Nephron (organoid): Measurements from ENCODE around the gene APMAP.

Experiments used
- H3K27ac Mint-ChIP-seq, 3 experiments: 2 replicates each; pipeline ENCODE4 v1.8.0; 2020; ENCODE audit warnings: mixed read lengths in 3 of 3, mild to moderate bottlenecking in 2 of 3, moderate library complexity in 1 of 3
- H3K27me3 Mint-ChIP-seq: 2 replicates; pipeline ENCODE4 v1.8.0; 2021; ENCODE audit warnings: low read depth, mild to moderate bottlenecking, moderate library complexity, mixed read lengths
- H3K36me3 Mint-ChIP-seq: 2 replicates; pipeline ENCODE4 v1.8.0; 2020; ENCODE audit warnings: low read depth, mixed read lengths
- H3K4me1 Mint-ChIP-seq: 2 replicates; pipeline ENCODE4 v1.8.0; 2020; ENCODE audit warnings: mixed read lengths
- H3K4me3 Mint-ChIP-seq, 3 experiments: 2 replicates each; pipeline ENCODE4 v1.8.0; 2020; ENCODE audit warnings: mild to moderate bottlenecking in 3 of 3, mixed read lengths in 3 of 3, moderate library complexity in 2 of 3
- H3K9me3 Mint-ChIP-seq: 2 replicates; pipeline ENCODE4 v1.8.0; 2020; ENCODE audit warnings: mixed read lengths
- CTCF ChIP-seq, 3 experiments: fragments of 200-600 bp; sonication (generic); IDR thresholded peaks; one replicate each; pipeline ENCODE4 v1.5.0; 2021; ENCODE audit warnings: antibody characterized with exemption in 3 of 3; ENCODE audit not compliant: unreplicated experiment in 3 of 3

The APMAP gene

GRCh38 chr20:24980291-24981053 lies 12.1 kb downstream of the APMAP start:
- Mint-ChIP-seq H3K4me3 (no peak overlapping the region), H3K27ac (no peak overlapping the region), H3K27me3 (no peaks in the 10 kb centered on the region), H3K9me3 (peaks cover 33% of the 10 kb centered on the region), H3K4me1 (no peaks in the 10 kb centered on the region), H3K36me3 (peaks cover 84% of the 10 kb centered on the region)
- no peak for TF ChIP-seq CTCF (IDR thresholded peaks at IDR 0.05; ENCODE audit: unreplicated experiment in 3 of 3)

- Mint-ChIP-seq H3K27me3 (no peaks in the 10 kb centered on the region), H3K4me3 (no peak overlapping the region), H3K27ac (no peak overlapping the region), H3K36me3 (peaks cover 96% of the 10 kb centered on the region), H3K4me1 (no peaks in the 10 kb centered on the region), H3K9me3 (peaks cover 39% of the 10 kb centered on the region)
- TF ChIP-seq CTCF (IDR thresholded peaks at IDR 0.05; ENCODE audit: unreplicated experiment in 3 of 3) = no peak
These were observed 13.3 kb downstream of the APMAP start for GRCh38 chr20:24979036-24979960.

- no peak for TF ChIP-seq CTCF (IDR thresholded peaks at IDR 0.05; ENCODE audit: unreplicated experiment in 3 of 3)
- Mint-ChIP-seq H3K4me1 (no peaks in the 10 kb centered on the region), H3K27ac (no peak overlapping the region), H3K36me3 (peaks cover 98% of the 10 kb centered on the region), H3K9me3 (peaks cover 39% of the 10 kb centered on the region), H3K27me3 (no peaks in the 10 kb centered on the region), H3K4me3 (no peak overlapping the region)
These were observed 14.0 kb downstream of the APMAP start for GRCh38 chr20:24978513-24978912.

GRCh38 chr20:24977797-24978196 lies 14.8 kb downstream of the APMAP start:
- no peak overlapping the region for H3K4me3 Mint-ChIP-seq
- no peaks in the 10 kb centered on the region for H3K4me1 Mint-ChIP-seq
- no peak for TF ChIP-seq CTCF (IDR thresholded peaks at IDR 0.05; ENCODE audit: unreplicated experiment in 3 of 3)
- no peaks in the 10 kb centered on the region for H3K27me3 Mint-ChIP-seq
- peaks cover 98% of the 10 kb centered on the region for H3K36me3 Mint-ChIP-seq
- H3K27ac Mint-ChIP-seq = no peak overlapping the region
- peaks cover 41% of the 10 kb centered on the region for H3K9me3 Mint-ChIP-seq

GRCh38 chr20:24977336-24977735 lies 15.2 kb downstream of the APMAP start:
- Mint-ChIP-seq H3K27ac (no peak overlapping the region), H3K9me3 (peaks cover 39% of the 10 kb centered on the region), H3K27me3 (no peaks in the 10 kb centered on the region), H3K4me1 (no peaks in the 10 kb centered on the region), H3K4me3 (no peak overlapping the region), H3K36me3 (peaks cover 94% of the 10 kb centered on the region)
- TF ChIP-seq CTCF (IDR thresholded peaks at IDR 0.05; ENCODE audit: unreplicated experiment in 3 of 3) = no peak
